A172 (cell line): Measurements from ENCODE around the gene GAL3ST3. TPM values are rescaled to one million over a fixed set of nuclear protein-coding genes. Genes with fewer than 3 reads are reported as not detected.
A peak's percentile ranks its signal among the peaks of the same experiment; 100 is the strongest.
"Not testable (repeated sequence)": the region's sequence is repeated elsewhere in the genome, so short reads cannot be mapped to it uniquely, and the experiment has no call there.

ENCODE experiments used
- DNase-seq: peaks from one replicate; pipeline ENCODE4 v3.0.0-alpha.2; 2015; ENCODE audit warnings: low spot score
- total RNA-seq: library from RNA; depleted of rRNA; stranded (reverse); fragments of >200 nt; shearing (Covaris generic); gene quantifications from 2 replicates; pipeline ENCODE4 v1.2.3, GENCODE V29; 2014

Gene GAL3ST3
- total RNA-seq, 1 experiment from 2014 or later = not detected

GRCh38 chr11:66012946-66013761 is 35.8 kb downstream of the GAL3ST3 start:
- DNase-seq = peak; percentile 72

- no peak for DNase-seq
Measured at GRCh38 chr11:66012371-66012945, 36.5 kb downstream of the GAL3ST3 start.

- no peak for DNase-seq
Measured at GRCh38 chr11:66011785-66012303, 37.1 kb downstream of the GAL3ST3 start, which contains the start of gene CST6. Gene CST6, plus strand, starts transcription at chr11:66012008. Its CDS starts 37 bp downstream, at chr11:66012045.

DNA sequence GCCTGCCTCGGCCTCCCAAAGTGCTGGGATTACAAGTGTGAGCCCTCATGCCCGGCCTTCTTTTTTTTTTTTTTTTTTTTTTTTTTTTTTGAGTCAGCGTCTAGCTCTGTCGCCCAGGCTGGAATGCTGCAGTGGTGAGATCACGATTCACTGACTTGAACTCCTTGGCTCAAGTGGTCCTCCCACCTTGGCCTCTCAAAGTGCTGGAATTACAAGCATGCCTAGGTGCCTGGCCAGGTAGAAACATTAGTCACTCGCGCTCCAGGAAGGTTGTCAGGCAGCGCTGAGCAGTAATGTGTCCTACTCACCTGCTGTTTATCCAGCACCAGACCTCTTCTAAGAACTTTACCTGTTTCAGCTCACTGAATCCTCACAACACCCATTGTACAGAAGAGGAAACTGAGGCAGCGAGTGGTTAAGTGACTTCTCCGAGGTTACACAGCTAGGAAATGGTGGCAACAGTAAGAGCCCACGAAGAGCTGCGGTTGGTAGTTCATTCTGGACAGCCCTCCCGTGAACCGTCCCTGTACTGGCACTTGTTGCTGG is 37.6 kb downstream of the GAL3ST3 start:
- DNase-seq = peak; percentile 75

GRCh38 chr11:66010036-66010435 is 38.9 kb downstream of the GAL3ST3 start:
- DNase-seq = not testable (repeated sequence)

- peak; percentile 83 for DNase-seq
Measured at GRCh38 chr11:66008468-66009101, 40.4 kb downstream of the GAL3ST3 start.

DNA sequence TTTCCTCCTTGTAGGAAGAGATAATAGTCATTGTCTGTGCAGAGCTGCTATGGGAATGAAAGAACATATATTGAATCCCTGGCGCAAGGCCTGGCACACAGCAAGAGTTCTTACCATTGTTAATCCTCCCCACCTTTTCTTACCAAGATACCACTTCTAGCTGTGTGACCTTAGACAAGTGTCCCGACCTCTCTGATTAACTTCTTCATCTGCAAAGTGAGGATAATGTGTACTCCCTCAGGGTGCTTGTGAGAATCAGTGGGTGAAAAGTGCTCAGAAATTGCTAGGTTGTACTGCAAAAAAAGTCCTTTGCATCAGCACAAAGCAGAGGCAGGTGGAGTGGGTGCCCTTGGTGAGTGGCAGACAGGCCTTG is 40.9 kb downstream of the GAL3ST3 start:
- no peak for DNase-seq

- DNase-seq = peak; percentile 39
Measured at GRCh38 chr11:66007201-66007634, 41.7 kb downstream of the GAL3ST3 start.

- no peak for DNase-seq
Measured at GRCh38 chr11:66006891-66007176, 42.1 kb downstream of the GAL3ST3 start.

DNA sequence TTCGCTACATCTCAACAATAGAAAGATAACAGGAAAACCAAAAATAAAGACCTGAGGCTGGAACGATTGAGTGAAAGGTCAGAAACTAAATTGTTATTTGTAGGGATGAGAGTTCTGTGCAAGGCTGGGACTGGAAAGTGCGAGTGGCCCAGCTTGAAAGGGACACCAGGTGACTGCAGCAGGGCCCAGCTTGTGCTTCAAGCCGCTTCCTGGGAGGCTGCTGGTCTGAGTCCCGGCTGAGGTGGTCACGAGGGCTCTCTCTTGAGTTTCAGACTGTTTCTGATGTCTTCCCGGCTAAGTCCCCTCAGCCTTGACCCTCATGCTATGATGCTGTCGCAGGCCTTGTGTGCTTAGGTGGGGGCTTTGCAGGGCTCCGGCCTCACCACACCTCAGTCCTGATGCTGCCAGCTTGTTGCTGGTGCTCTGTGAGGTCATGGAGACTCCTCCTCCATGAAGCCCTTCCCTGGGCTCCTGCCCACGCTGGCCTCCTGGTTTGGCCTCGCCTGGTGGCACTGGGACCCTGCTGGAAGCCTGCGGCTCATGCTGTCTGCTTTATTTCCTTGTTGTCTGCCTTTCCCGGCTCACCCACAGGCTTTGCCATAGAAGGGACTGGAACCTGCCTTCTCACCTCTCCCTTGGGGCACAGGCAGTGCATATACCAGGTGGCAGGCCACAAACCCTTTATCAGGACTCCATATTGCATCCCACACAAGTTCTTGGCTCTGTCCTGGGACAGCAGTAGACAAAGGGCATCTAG is 42.6 kb downstream of the GAL3ST3 start:
- DNase-seq = no peak

- no peak for DNase-seq
Measured at GRCh38 chr11:66004186-66004585, 44.8 kb downstream of the GAL3ST3 start.

- DNase-seq = no peak
Measured at GRCh38 chr11:66003291-66003690, 45.7 kb downstream of the GAL3ST3 start.

- no peak for DNase-seq
Measured at GRCh38 chr11:66002648-66003225, 46.2 kb downstream of the GAL3ST3 start.

GRCh38 chr11:66001942-66002647 is 46.9 kb downstream of the GAL3ST3 start, which contains the start of the genes BANF1 and EIF1AD:
Gene BANF1, plus strand, starts transcription at chr11:66002503. Its CDS starts 748 bp downstream, at chr11:66003251.
Gene EIF1AD, minus strand, starts transcription at chr11:66002157. Its CDS starts 1,768 bp downstream, at chr11:66000389.
- peak; percentile 91 for DNase-seq

GRCh38 chr11:65997286-65997685 is 51.7 kb downstream of the GAL3ST3 start:
- DNase-seq = no peak

- no peak for DNase-seq
Measured at GRCh38 chr11:65992056-65992455, 56.9 kb downstream of the GAL3ST3 start.
